BE2C (cell line): ENCODE data around the gene PEF1.
"Not testable (repeated sequence)": the region's sequence is repeated elsewhere in the genome, so short reads cannot be mapped to it uniquely, and the experiment has no call there.

Source experiments
- DNase-seq: peaks from one replicate; pipeline ENCODE4 v3.0.0-alpha.2; 2020
- H3K27me3 ChIP-seq: fragments of 250-450 bp; sonication (Bioruptor Pico); 2 replicates; pipeline ENCODE4 v1.5.1; 2020; ENCODE audit warnings: mild to moderate bottlenecking
- H3K36me3 ChIP-seq: fragments of 250-450 bp; sonication (Bioruptor Pico); 2 replicates; pipeline ENCODE4 v1.5.1; 2020; ENCODE audit warnings: mild to moderate bottlenecking
- H3K4me1 ChIP-seq: fragments of 250-450 bp; sonication (Bioruptor Pico); 2 replicates; pipeline ENCODE4 v1.5.1; 2020
- H3K4me3 ChIP-seq: 2 replicates; pipeline ENCODE4 v1.5.1; 2011; ENCODE audit warnings: low read depth, low read length
- H3K9me3 ChIP-seq: fragments of 250-450 bp; sonication (Bioruptor Pico); 2 replicates; pipeline ENCODE4 v1.5.1; 2020
- TF ChIP-seq, protein P1 (sequence below): IDR thresholded peaks from 2 replicates; pipeline ENCODE4 v1.5.1; 2012; ENCODE audit warnings: mild to moderate bottlenecking, low read depth, low read length

Gene PEF1

DNA sequence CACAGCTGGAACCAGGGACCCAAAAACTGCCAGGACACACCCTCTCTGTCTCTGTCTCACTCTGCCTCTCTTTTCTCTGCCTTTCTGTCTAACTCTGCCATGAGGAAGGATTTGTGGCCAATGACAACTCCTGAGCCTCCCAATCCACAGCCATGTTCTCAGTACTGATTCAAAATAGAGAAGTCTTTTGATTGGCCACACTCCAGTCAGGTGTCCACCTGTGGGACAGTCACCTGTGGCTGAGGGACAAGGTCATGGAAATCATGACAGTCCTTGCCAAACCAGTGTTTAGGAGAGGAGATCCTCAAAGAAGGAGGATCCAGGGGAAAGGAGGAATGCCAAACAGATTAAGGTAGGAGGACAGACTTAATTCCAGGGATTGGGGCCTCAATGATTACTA is 52.5 kb downstream of the PEF1 start:
- Histone ChIP-seq H3K9me3 (no peaks in the 10 kb centered on the region), H3K36me3 (no peaks in the 10 kb centered on the region), H3K4me3 (no peak overlapping the region), H3K4me1 (no peaks in the 10 kb centered on the region), H3K27me3 (no peaks in the 10 kb centered on the region)
- TF ChIP-seq, protein P1, sequence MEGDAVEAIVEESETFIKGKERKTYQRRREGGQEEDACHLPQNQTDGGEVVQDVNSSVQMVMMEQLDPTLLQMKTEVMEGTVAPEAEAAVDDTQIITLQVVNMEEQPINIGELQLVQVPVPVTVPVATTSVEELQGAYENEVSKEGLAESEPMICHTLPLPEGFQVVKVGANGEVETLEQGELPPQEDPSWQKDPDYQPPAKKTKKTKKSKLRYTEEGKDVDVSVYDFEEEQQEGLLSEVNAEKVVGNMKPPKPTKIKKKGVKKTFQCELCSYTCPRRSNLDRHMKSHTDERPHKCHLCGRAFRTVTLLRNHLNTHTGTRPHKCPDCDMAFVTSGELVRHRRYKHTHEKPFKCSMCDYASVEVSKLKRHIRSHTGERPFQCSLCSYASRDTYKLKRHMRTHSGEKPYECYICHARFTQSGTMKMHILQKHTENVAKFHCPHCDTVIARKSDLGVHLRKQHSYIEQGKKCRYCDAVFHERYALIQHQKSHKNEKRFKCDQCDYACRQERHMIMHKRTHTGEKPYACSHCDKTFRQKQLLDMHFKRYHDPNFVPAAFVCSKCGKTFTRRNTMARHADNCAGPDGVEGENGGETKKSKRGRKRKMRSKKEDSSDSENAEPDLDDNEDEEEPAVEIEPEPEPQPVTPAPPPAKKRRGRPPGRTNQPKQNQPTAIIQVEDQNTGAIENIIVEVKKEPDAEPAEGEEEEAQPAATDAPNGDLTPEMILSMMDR: no peak
- DNase-seq: no peak

DNA sequence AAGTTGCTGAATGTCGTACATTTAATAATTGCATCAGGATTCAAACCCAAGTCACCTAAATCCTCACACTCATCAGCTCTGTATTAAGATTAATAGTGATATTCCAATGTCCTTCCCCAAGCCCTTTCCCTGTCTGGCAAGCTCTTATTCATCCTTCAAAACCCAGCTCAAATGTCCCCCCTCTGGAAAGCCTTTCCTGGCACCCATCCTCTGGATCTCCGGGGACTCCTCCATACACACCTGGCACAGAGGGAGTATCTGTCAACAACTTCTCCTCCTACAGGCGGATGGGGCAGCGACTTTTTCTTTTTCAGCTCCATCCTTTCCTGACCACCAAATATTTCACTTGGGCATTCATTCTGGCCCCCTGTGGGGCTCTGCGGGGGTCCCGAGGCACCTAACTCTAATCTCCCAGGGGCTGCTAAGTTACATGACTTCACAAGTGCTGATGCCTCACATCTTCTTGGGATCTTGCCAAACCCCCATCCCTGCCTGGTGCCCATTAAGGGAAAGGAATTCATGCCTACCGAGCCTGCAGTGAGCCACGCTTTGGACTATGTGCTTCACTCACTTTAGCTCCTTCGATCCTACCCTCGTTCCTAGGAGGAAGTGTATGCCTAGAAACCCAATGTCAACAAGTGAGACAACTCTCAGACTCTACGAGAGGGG is 53.1 kb downstream of the PEF1 start:
- Histone ChIP-seq H3K4me3 (no peak overlapping the region), H3K9me3 (no peaks in the 10 kb centered on the region), H3K27me3 (no peaks in the 10 kb centered on the region), H3K36me3 (no peaks in the 10 kb centered on the region), H3K4me1 (no peaks in the 10 kb centered on the region)
- TF ChIP-seq, protein P1: no peak
- no peak for DNase-seq

GRCh38 chr1:31588751-31589515 is 55.7 kb downstream of the PEF1 start:
- H3K4me1 ChIP-seq: peaks cover 6% of the 10 kb centered on the region
- no peaks in the 10 kb centered on the region for H3K27me3 ChIP-seq
- H3K9me3 ChIP-seq: no peaks in the 10 kb centered on the region
- H3K36me3 ChIP-seq: no peaks in the 10 kb centered on the region
- TF ChIP-seq, protein P1: no peak
- no peak overlapping the region for H3K4me3 ChIP-seq
- no peak for DNase-seq

- DNase-seq: peak; percentile 41
- Histone ChIP-seq H3K4me3 (no peak overlapping the region), H3K4me1 (peaks cover 11% of the 10 kb centered on the region), H3K36me3 (no peaks in the 10 kb centered on the region), H3K27me3 (no peaks in the 10 kb centered on the region), H3K9me3 (no peaks in the 10 kb centered on the region)
- TF ChIP-seq, protein P1: peak; percentile 65
Measured at GRCh38 chr1:31587720-31588423, 56.8 kb downstream of the PEF1 start.

GRCh38 chr1:31587328-31587699 is 57.4 kb downstream of the PEF1 start:
- H3K36me3 ChIP-seq, H3K4me3 ChIP-seq: not testable (repeated sequence)

DNA sequence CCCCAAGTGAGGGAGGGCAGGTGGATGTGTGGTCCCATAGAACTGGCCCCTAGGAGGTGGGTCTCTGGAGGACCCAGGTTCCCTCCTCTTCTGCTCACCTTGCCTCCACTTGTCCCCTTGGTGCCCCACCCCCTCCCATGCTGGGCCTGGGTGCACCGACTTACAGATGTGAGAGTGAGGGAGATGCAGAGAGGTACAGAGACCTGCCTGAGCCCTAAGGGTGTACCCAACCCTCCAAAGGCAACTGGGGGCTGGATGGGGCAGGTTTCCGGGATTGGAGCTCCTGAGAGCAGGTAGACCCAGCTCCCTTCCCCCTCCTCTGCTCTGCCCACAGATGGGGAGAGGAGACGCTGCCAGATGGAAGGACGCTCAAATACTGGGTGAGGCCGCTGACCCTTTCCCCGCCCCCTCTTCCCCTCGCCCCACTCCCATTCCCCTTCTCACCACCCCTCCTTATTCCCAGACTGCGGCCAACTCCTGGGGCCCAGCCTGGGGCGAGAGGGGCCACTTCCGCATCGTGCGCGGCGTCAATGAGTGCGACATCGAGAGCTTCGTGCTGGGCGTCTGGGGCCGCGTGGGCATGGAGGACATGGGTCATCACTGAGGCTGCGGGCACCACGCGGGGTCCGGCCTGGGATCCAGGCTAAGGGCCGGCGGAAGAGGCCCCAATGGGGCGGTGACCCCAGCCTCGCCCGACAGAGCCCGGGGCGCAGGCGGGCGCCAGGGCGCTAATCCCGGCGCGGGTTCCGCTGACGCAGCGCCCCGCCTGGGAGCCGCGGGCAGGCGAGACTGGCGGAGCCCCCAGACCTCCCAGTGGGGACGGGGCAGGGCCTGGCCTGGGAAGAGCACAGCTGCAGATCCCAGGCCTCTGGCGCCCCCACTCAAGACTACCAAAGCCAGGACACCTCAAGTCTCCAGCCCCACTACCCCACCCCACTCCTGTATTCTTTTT is 58.0 kb downstream of the PEF1 start:
- peaks cover 11% of the 10 kb centered on the region for H3K4me1 ChIP-seq
- no peak for DNase-seq
- no peaks in the 10 kb centered on the region for H3K9me3 ChIP-seq
- no peaks in the 10 kb centered on the region for H3K27me3 ChIP-seq
- no peak overlapping the region for H3K4me3 ChIP-seq
- TF ChIP-seq, protein P1: no peak
- H3K36me3 ChIP-seq: no peaks in the 10 kb centered on the region

More at GRCh38 chr1:31587328-31587699, 57.4 kb downstream of the PEF1 start:
- peaks cover 11% of the 10 kb centered on the region for H3K4me1 ChIP-seq
- not testable (repeated sequence) for H3K9me3 ChIP-seq, H3K27me3 ChIP-seq, DNase-seq
